TTC549 (cell line): Measurements from ENCODE around the gene KLK12.

Experiments used
- FAIRE-seq: peaks from 2 replicates; lab custom pipeline; 2012; peaks lifted over from hg19 to GRCh38; lab: Jason Lieb, UNC

Gene KLK12

DNA sequence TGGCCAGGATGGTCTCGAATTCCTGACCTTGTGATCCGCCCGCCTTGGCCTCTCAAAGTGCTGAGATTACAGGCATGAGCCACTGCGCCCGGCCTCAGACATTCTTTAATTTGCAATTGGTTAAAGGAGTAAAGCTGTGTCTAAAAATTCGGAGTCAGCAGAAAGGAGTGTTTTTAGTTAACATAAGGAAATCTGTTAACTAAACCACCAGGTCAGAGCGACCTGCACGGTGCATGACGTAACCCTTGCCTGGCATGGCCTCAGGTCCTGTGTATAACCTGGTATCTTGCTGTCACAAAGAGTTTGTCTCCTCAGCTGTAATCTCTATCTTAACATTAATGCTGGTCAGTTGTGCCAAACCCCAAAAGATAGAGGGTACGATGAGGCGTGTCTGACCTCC, 9.5 kb upstream of the KLK12 start:
- no peak for FAIRE-seq

GRCh38 chr19:51043497-51043896, 8.7 kb upstream of the KLK12 start:
- FAIRE-seq: no peak

DNA sequence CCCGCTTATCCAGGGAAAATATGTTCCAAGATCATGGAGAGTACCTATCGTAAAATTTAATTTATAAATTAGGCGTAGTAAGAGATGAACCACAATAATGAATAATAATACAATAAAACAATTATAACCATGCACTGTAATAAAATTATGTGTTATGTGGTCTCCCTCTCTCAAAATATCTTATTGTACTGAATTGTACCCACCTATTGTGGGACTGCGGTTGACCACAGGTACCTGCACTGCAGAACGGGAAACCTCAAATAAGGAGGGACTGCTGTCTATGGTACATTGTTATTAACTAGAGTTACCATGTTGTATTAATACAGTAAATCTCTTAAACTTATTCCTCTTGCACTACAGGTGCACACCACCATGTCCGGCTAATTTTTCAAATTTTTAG, 5.3 kb upstream of the KLK12 start:
- FAIRE-seq: no peak

DNA sequence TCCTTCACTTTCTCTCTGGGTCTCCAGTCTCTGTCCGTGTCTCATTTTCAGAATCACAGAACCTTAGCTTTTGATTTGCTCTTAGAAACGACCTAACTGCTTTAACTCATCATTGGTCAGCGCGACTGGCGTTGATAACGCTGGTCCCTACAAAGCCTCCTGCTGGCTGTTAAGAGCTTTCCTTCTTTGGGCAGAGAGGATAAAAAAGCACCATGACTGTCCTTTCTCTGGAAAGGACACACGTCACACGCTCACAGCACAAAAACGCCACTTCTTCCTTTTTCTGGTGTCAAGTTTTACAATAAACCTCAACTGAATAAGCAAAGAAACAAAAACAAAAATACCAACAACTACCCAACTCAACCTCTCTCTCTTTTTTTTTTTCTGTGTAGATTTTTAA, 1.7 kb upstream of the KLK12 start:
- FAIRE-seq: no peak

- no peak for FAIRE-seq
Measured at GRCh38 chr19:51031880-51032225, 2.9 kb downstream of the KLK12 start.

- FAIRE-seq: no peak
Measured at GRCh38 chr19:51031220-51031879, 3.5 kb downstream of the KLK12 start.

GRCh38 chr19:51030631-51031030, 4.2 kb downstream of the KLK12 start:
- no peak for FAIRE-seq

DNA sequence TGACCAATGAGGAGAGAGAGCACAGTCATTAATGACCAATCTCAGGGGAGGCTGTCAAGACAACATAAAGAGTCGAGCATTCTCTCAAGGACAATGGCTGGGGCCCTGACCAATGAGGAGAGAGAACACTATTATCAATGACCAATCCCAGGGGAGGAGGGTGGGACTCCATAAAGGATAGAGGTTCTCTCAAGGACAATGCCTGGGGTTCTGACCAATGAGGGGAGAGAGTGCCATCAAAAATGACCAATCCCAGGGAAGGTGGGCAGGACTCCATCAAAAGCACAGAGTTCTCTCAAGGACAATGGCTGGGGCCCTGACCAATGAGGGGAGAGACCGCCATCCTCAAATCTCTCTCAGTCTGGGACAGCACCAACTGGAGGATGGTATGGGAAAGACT, 5.1 kb downstream of the KLK12 start:
- FAIRE-seq: no peak

DNA sequence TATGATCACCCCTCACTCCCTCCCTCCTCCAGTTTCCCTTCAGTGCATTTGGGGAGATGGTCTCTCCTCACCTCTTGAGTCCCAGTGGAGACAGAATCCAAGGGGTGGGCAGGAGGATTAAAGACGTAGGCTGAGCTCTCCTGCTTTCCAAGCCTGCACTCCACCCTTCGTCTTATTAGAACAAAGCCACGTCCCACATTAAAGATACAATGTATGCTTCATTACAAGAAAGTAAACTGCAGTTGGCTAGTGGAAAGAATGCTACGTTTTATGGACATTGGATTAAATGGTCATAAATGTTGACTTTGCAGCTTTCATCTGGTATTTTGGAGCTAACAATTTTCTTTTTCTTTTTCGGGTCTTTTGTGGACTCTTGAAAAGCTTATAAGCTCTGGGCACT, 6.9 kb downstream of the KLK12 start:
- FAIRE-seq: no peak

DNA sequence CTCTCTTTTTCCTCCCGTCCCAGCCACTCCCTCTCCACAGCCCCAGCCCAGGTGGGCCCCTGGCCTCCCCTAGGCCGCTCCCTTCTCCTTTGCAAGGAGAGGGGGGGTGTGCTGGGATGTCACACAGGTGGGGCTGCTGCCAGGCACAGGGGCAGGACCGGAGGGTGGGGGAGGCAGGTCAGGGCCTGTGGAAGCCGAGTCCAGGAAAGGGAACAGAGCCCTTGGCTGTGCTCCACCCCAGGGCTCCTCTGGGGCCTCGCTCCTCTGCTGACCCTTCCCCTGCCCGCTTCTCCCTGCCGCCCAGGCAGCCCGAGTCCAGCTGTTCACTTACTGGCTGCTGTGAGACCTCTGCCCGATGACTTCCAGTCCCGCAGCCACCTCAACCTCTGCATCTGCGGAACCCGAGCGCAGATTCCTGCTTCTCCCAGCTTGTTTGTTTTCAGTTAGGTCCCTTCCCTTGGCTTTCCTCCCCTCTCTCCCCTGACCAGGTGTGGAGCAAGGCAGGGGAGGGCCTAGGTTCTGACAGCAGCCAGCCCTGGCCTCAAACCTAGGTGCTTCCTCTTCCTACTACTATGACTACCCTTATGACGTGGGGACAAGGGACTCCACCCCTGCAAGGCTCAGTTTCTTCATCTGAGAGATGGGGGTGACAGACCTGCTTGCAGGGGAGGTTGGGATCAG, 7.5 kb downstream of the KLK12 start:
- FAIRE-seq: no peak

DNA sequence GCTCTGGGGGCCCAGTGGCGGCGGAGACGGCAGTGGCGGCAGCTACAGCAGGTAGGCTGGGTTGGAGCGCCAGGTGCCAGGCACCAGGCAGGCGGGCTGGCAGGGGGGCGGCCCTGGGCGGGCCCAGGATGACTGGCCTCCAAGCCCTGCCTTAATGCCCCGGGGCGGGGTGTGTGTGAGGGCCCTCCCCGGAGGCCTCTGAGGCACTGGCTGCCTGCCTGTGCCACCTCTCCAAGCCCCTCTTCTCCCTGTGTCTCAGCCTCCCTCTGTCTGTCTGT, 8.3 kb downstream of the KLK12 start, which contains the start of gene KLK11:
TSS of gene KLK11 (minus strand) at position 63 of the 278 bp plus-strand sequence. CDS start 985 bp downstream, outside the sequence.
- FAIRE-seq: no peak

- FAIRE-seq: no peak
Measured at GRCh38 chr19:51025809-51026553, 8.8 kb downstream of the KLK12 start.

- FAIRE-seq: no peak
Measured at GRCh38 chr19:51025401-51025800, 9.4 kb downstream of the KLK12 start.

DNA sequence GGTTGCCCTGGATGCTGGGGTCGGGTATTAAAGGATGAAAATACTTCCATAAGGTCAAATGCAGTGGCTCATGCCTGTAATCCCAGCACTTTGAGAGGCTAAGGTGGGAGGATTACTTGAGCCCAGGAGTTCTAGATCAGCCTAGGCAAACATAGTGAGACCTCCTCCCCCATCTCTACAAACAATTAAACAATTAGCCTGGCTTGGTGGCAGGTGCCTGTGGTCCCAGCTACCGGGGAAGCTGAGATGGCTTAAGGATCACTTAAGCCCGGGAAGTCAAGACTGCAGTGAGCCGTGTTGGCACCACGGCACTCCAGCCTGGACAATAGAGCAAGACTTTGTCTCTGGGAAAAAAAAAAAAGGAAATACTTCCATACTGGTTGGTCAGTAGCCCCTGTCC, 9.9 kb downstream of the KLK12 start:
- no peak for FAIRE-seq

DNA sequence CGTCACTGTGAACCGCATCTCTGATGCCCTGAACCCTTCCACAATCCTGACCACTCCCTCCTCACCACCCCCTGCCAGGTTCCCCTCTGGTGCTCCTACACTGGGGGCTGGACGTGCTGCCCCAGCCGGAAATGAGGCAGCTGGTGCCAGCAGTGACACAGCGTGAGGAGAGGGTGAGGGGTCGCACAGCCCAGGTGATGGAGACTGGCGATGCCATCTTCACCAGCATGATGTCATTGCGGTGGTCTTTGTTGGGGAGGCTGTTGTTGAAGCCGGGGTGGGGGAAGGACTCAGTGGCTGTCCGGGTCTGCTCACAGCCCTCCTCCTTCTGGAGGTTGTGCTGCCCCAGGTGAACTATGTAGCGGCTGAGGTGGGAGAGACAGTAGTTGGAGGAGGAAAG, 10.9 kb downstream of the KLK12 start:
- FAIRE-seq: no peak

DNA sequence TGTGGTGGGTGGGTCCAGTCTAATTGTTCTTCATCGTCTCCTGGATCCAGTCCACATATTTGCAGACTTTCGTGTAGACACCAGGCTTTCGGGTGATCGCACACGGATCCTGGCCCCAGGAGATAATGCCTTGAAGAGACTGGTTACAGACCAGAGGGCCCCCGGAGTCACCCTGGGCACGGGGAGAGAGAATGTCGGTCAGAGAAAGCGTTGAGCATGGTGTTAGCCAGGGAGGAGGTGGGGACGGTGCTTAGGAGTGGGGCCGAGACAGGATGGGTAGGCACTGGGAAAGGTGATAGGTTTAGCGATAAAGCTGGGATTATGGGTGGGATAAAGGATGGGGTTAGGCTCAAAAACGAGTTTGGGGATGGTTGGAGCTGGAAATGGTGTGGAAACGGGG, 12.3 kb downstream of the KLK12 start:
- FAIRE-seq: no peak

GRCh38 chr19:51020988-51021651, 13.7 kb downstream of the KLK12 start:
- FAIRE-seq: peak; percentile 85

- no peak for FAIRE-seq
Measured at GRCh38 chr19:51019544-51019925, 15.3 kb downstream of the KLK12 start, which contains the start of gene KLK10. TSS of gene KLK10 (minus strand) at chr19:51019709. CDS start at chr19:51019130, 579 bp downstream.

- FAIRE-seq: no peak
Measured at GRCh38 chr19:51018745-51019543, 15.9 kb downstream of the KLK12 start.

DNA sequence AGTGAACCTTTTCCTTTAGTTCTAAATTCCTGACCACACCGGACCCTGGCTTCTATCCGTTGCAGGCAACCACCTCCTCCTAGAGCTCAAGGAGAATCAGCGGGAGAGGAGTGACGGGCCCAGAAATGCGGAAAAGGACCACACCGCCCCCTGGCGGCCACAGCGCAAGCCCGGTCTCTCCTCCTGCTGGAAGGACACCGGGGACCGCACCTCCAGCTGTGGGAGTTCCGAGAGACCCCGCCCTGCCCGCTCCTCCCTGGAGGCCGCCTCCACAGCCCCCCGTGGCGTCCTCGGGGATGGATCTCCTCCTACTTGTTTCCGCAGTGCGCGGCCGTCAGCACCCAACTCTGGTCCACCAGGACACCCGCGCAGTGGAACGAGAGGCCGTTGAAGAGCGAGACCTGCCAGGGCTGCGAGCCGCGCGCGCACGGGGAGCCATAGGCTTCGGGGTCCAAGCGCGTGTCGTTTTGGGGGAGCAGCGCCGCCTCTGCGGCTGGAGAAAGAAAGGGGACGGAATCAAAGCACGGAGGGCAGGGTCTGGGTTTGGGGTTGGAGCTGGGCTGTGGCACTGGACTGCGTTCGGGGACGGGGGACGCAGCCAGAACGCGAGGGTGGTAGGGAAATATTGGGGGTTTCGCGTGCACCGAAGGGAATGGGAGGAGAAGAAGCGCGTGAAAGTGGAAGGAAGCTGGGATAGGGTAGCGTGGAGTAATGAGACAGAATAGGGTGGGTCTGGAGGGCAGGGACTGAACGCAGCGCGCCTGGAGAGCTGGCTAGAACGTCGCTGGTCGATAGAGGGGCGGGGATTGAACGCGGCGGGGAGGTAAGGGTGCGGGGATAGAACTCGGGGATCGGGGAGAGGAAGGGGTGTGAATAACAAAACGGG, 17.8 kb downstream of the KLK12 start:
- FAIRE-seq: no peak

GRCh38 chr19:51015691-51016267, 19.0 kb downstream of the KLK12 start:
- FAIRE-seq: no peak
